Measurements from ENCODE around the gene PDE2A. TPM values are rescaled to one million over a fixed set of nuclear protein-coding genes. Genes with fewer than 3 reads are reported as not detected.

Gene PDE2A
- total RNA-seq, 1 donor from 2014 or later: 0.11 TPM

GRCh38 chr11:72541257-72541974, 132.8 kb downstream of the PDE2A start:
- no peaks in the 10 kb centered on the region for H3K4me1 Mint-ChIP-seq
- H3K79me2 ChIP-seq (ENCODE audit: low read depth): no peaks in the 10 kb centered on the region
- no peaks in the 10 kb centered on the region for H4K20me1 ChIP-seq (ENCODE audit: low read depth)
- H3K9ac ChIP-seq: no peak overlapping the region
- H3K27ac Mint-ChIP-seq: no peak overlapping the region
- no peak overlapping the region for H3K4me3 Mint-ChIP-seq
- no peaks in the 10 kb centered on the region for H3K9me3 ChIP-seq (ENCODE audit: low read depth)
- no peaks in the 10 kb centered on the region for H3K27me3 ChIP-seq
- H3K27ac ChIP-seq: no peak overlapping the region
- H3K9me3 Mint-ChIP-seq: no peaks in the 10 kb centered on the region
- no peak overlapping the region for H3K4me3 ChIP-seq
- H3K4me2 ChIP-seq: no peak overlapping the region
- no peak for DNase-seq (ENCODE audit: low spot score)
- no peaks in the 10 kb centered on the region for H3F3A ChIP-seq (ENCODE audit: low read depth)
- H3K4me1 ChIP-seq: no peaks in the 10 kb centered on the region
- H3K36me3 ChIP-seq: no peaks in the 10 kb centered on the region
- no peak overlapping the region for H2AFZ ChIP-seq (replicated peaks)
- TF ChIP-seq EZH2 (IDR thresholded peaks at IDR 0.05) (no peak), EZH2phosphoT487 (IDR thresholded peaks at IDR 0.05) (no peak), CTCF (IDR thresholded peaks at IDR 0.05) (no peak)
- H3K36me3 Mint-ChIP-seq: no peaks in the 10 kb centered on the region
- H3K27me3 Mint-ChIP-seq (ENCODE audit: insufficient read depth, low read depth): peaks cover 2% of the 10 kb centered on the region

- H3K27me3 ChIP-seq: no peaks in the 10 kb centered on the region
- H3K9me3 ChIP-seq (ENCODE audit: low read depth): no peaks in the 10 kb centered on the region
- H3K9ac ChIP-seq: no peak overlapping the region
- H3K4me1 ChIP-seq: no peaks in the 10 kb centered on the region
- TF ChIP-seq EZH2phosphoT487 (IDR thresholded peaks at IDR 0.05) (no peak), EZH2 (IDR thresholded peaks at IDR 0.05) (no peak), CTCF (IDR thresholded peaks at IDR 0.05) (no peak)
- no peaks in the 10 kb centered on the region for H3F3A ChIP-seq (ENCODE audit: low read depth)
- no peak overlapping the region for H2AFZ ChIP-seq (replicated peaks)
- no peak overlapping the region for H3K4me3 ChIP-seq
- DNase-seq (ENCODE audit: low spot score): no peak
- H3K79me2 ChIP-seq (ENCODE audit: low read depth): no peaks in the 10 kb centered on the region
- Mint-ChIP-seq H3K27ac (no peak overlapping the region), H3K4me1 (peaks cover 5% of the 10 kb centered on the region), H3K36me3 (no peaks in the 10 kb centered on the region), H3K27me3 (ENCODE audit: insufficient read depth, low read depth) (peaks cover 4% of the 10 kb centered on the region), H3K4me3 (no peak overlapping the region), H3K9me3 (peaks cover 5% of the 10 kb centered on the region)
- no peaks in the 10 kb centered on the region for H3K36me3 ChIP-seq
- H3K27ac ChIP-seq: no peak overlapping the region
- no peak overlapping the region for H3K4me2 ChIP-seq
- no peaks in the 10 kb centered on the region for H4K20me1 ChIP-seq (ENCODE audit: low read depth)
These were observed 137.2 kb downstream of the PDE2A start for GRCh38 chr11:72537051-72537450.

GRCh38 chr11:72535194-72535547, 139.1 kb downstream of the PDE2A start:
- peaks cover 10% of the 10 kb centered on the region for H3K9me3 Mint-ChIP-seq
- peaks cover 4% of the 10 kb centered on the region for H3K27me3 Mint-ChIP-seq (ENCODE audit: insufficient read depth, low read depth)
- H3K27ac ChIP-seq: no peak overlapping the region
- DNase-seq (ENCODE audit: low spot score): peak; percentile 13
- H3F3A ChIP-seq (ENCODE audit: low read depth): no peaks in the 10 kb centered on the region
- no peaks in the 10 kb centered on the region for H3K27me3 ChIP-seq
- no peak overlapping the region for H3K4me3 ChIP-seq
- H3K36me3 Mint-ChIP-seq: no peaks in the 10 kb centered on the region
- H3K4me3 Mint-ChIP-seq: no peak overlapping the region
- H3K79me2 ChIP-seq (ENCODE audit: low read depth): no peaks in the 10 kb centered on the region
- H3K27ac Mint-ChIP-seq: no peak overlapping the region
- no peaks in the 10 kb centered on the region for H4K20me1 ChIP-seq (ENCODE audit: low read depth)
- peak overlapping the region; percentile 11 for H2AFZ ChIP-seq (replicated peaks)
- H3K4me2 ChIP-seq: no peak overlapping the region
- H3K4me1 ChIP-seq: no peaks in the 10 kb centered on the region
- no peaks in the 10 kb centered on the region for H3K36me3 ChIP-seq
- TF ChIP-seq EZH2 (IDR thresholded peaks at IDR 0.05) (no peak), CTCF (IDR thresholded peaks at IDR 0.05) (peak; percentile 20), EZH2phosphoT487 (IDR thresholded peaks at IDR 0.05) (no peak)
- H3K9ac ChIP-seq: no peak overlapping the region
- peaks cover 5% of the 10 kb centered on the region for H3K4me1 Mint-ChIP-seq
- no peaks in the 10 kb centered on the region for H3K9me3 ChIP-seq (ENCODE audit: low read depth)

All from neural progenitor cell (in vitro differentiated cells).